H9 (cell line): ENCODE measurements around the gene CEP152. TPM values are rescaled to one million over a fixed set of nuclear protein-coding genes. Genes with fewer than 3 reads are reported as not detected.

Experiments used
- DNase-seq: peaks from one replicate; pipeline ENCODE4 v3.0.0-alpha.2; 2017
- H2AFZ ChIP-seq: one replicate; pipeline ENCODE4 v1.6.1; 2013; ENCODE audit warnings: mild to moderate bottlenecking, low read length, control low read depth, moderate library complexity
- H2AK5ac ChIP-seq: 2 replicates; pipeline ENCODE4 v1.6.1; 2013; ENCODE audit warnings: low read length, control low read depth, mixed read lengths; ENCODE audit not compliant: insufficient read length
- H2BK120ac ChIP-seq: one replicate; pipeline ENCODE4 v1.6.1; 2013; ENCODE audit warnings: low read depth, mild to moderate bottlenecking, low read length, control low read depth, inconsistent platforms; ENCODE audit not compliant: poor library complexity, severe bottlenecking
- H2BK12ac ChIP-seq: 2 replicates; pipeline ENCODE4 v1.6.1; 2013; ENCODE audit warnings: low read length, control low read depth, mixed read lengths, low read depth; ENCODE audit not compliant: insufficient read length
- H2BK15ac ChIP-seq: 2 replicates; pipeline ENCODE4 v1.6.1; 2013; ENCODE audit warnings: low read depth, low read length, control low read depth
- H2BK20ac ChIP-seq: one replicate; pipeline ENCODE4 v1.6.1; 2013; ENCODE audit warnings: low read depth, mild to moderate bottlenecking, low read length, control low read depth, inconsistent platforms; ENCODE audit not compliant: poor library complexity, severe bottlenecking
- H2BK5ac ChIP-seq: 2 replicates; pipeline ENCODE4 v1.6.1; 2013; ENCODE audit warnings: low read length, control low read depth, mixed read lengths; ENCODE audit not compliant: insufficient read length
- H3K14ac ChIP-seq: 2 replicates; pipeline ENCODE4 v1.6.1; 2013; ENCODE audit warnings: low read length, control low read depth; ENCODE audit not compliant: insufficient read depth
- H3K18ac ChIP-seq: 2 replicates; pipeline ENCODE4 v1.6.1; 2013; ENCODE audit warnings: low read depth, mild to moderate bottlenecking, mixed read lengths, low read length, control low read depth; ENCODE audit not compliant: insufficient read length
- H3K23ac ChIP-seq: 2 replicates; pipeline ENCODE4 v1.6.1; 2013; ENCODE audit warnings: low read length, control low read depth, mixed read lengths, low read depth; ENCODE audit not compliant: insufficient read length
- H3K23me2 ChIP-seq: 2 replicates; pipeline ENCODE4 v1.6.1; 2013; ENCODE audit warnings: low read depth, mild to moderate bottlenecking, mixed read lengths, low read length, control low read depth; ENCODE audit not compliant: insufficient read length, poor library complexity, severe bottlenecking
- H3K27ac ChIP-seq: 2 replicates; pipeline ENCODE4 v1.5.1; 2013; ENCODE audit warnings: low read length, control low read depth, mixed read lengths, low read depth; ENCODE audit not compliant: insufficient read length
- H3K27me3 ChIP-seq: 2 replicates; pipeline ENCODE4 v1.6.1; 2013; ENCODE audit warnings: low read length, control low read depth, inconsistent platforms; ENCODE audit not compliant: insufficient read depth
- H3K4ac ChIP-seq: 2 replicates; pipeline ENCODE4 v1.6.1; 2013; ENCODE audit warnings: low read depth, mild to moderate bottlenecking, control low read depth, inconsistent platforms, low read length, moderate library complexity
- H3K4me1 ChIP-seq: 2 replicates; pipeline ENCODE4 v1.6.1; 2013; ENCODE audit warnings: low read length, control low read depth, inconsistent platforms; ENCODE audit not compliant: insufficient read depth
- H3K4me2 ChIP-seq: 2 replicates; pipeline ENCODE4 v1.6.1; 2013; ENCODE audit warnings: low read length, control low read depth, mixed read lengths; ENCODE audit not compliant: insufficient read length, insufficient read depth
- H3K56ac ChIP-seq: 2 replicates; pipeline ENCODE4 v1.6.1; 2013; ENCODE audit warnings: low read depth, mild to moderate bottlenecking, mixed read lengths, low read length, control low read depth; ENCODE audit not compliant: insufficient read length
- H3K79me1 ChIP-seq: 2 replicates; pipeline ENCODE4 v1.6.1; 2013; ENCODE audit warnings: low read depth, mild to moderate bottlenecking, moderate library complexity, low read length, control low read depth, inconsistent platforms; ENCODE audit not compliant: insufficient read depth, poor library complexity, severe bottlenecking
- H3K79me2 ChIP-seq: 2 replicates; pipeline ENCODE4 v1.6.1; 2013; ENCODE audit warnings: low read length, control low read depth, inconsistent platforms; ENCODE audit not compliant: insufficient read depth
- H3K9ac ChIP-seq: 2 replicates; pipeline ENCODE4 v1.6.1; 2013; ENCODE audit warnings: low read length, control low read depth, mixed read lengths; ENCODE audit not compliant: insufficient read length; ENCODE audit errors: extremely low read depth
- H3K9me3 ChIP-seq: one replicate; pipeline ENCODE4 v1.6.1; 2013; ENCODE audit warnings: low read depth, low read length, inconsistent platforms; ENCODE audit not compliant: control insufficient read depth
- H3T11ph ChIP-seq: one replicate; pipeline ENCODE4 v1.6.1; 2013; ENCODE audit warnings: mild to moderate bottlenecking, low read length, control low read depth, inconsistent platforms
- H4K20me1 ChIP-seq: one replicate; pipeline ENCODE4 v1.6.1; 2013; ENCODE audit not compliant: control insufficient read depth, insufficient read length, insufficient read depth
- H4K5ac ChIP-seq: 2 replicates; pipeline ENCODE4 v1.6.1; 2013; ENCODE audit warnings: low read depth, mild to moderate bottlenecking, mixed read lengths, low read length, control low read depth; ENCODE audit not compliant: insufficient read length
- H4K8ac ChIP-seq: replicated peaks from 2 replicates; pipeline ENCODE4 v1.6.1; 2013; ENCODE audit warnings: low read length, control low read depth, mixed read lengths, low read depth; ENCODE audit not compliant: insufficient read length
- H4K91ac ChIP-seq: 2 replicates; pipeline ENCODE4 v1.6.1; 2013; ENCODE audit warnings: low read depth, mild to moderate bottlenecking, moderate library complexity, mixed read lengths, low read length, control low read depth; ENCODE audit not compliant: insufficient read length
- H3K27ac Mint-ChIP-seq, 3 experiments: 2 replicates in 2 of 3; 3 replicates in 1 of 3; pipeline ENCODE4 v1.8.0; 2020 to 2021; ENCODE audit warnings: mixed read lengths in 3 of 3, mild to moderate bottlenecking in 1 of 3, moderate library complexity in 1 of 3
- H3K27me3 Mint-ChIP-seq: 2 replicates; pipeline ENCODE4 v1.8.0; 2021; ENCODE audit warnings: low read depth, mild to moderate bottlenecking, moderate library complexity, mixed read lengths
- H3K36me3 Mint-ChIP-seq, 3 experiments: 2 replicates in 2 of 3; 3 replicates in 1 of 3; pipeline ENCODE4 v1.8.0; 2020 to 2021; ENCODE audit warnings: low read depth in 3 of 3, mixed read lengths in 3 of 3; ENCODE audit not compliant: insufficient read depth in 1 of 3
- H3K4me1 Mint-ChIP-seq, 2 experiments: 2 replicates each; pipeline ENCODE4 v1.8.0; 2020; ENCODE audit warnings: mixed read lengths in 2 of 2
- H3K4me3 Mint-ChIP-seq, 2 experiments: 2 replicates in 1 of 2; 3 replicates in 1 of 2; pipeline ENCODE4 v1.8.0; 2020 to 2021; ENCODE audit warnings: mild to moderate bottlenecking in 2 of 2, mixed read lengths in 2 of 2, moderate library complexity in 1 of 2
- H3K9me3 Mint-ChIP-seq, 2 experiments: 2 replicates in 1 of 2; 3 replicates in 1 of 2; pipeline ENCODE4 v1.8.0; 2020; ENCODE audit warnings: mild to moderate bottlenecking in 2 of 2, mixed read lengths in 2 of 2, moderate library complexity in 1 of 2
- CTCF ChIP-seq: fragments of 200-600 bp; sonication (generic); conservative IDR thresholded peaks from 3 replicates; pipeline ENCODE4 v1.8.0; 2021; ENCODE audit warnings: antibody characterized with exemption, mild to moderate bottlenecking
- WGBS: extraction: QIAGEN DNeasy Blood & Tissue Kit; methylation state at CpG from one replicate; pipeline ENCODE4 v1.1.7; 2013; ENCODE audit warnings: missing lambda C conversion rate, low lambda C conversion rate, mixed read lengths; ENCODE audit not compliant: insufficient read length; ENCODE audit errors: extremely low coverage; 5-methylcytosine and 5-hydroxymethylcytosine counted together
- total RNA-seq: library from RNA; stranded (reverse); gene quantifications from 2 replicates; pipeline ENCODE4 v1.2.1, GENCODE V29; 2021

The CEP152 gene
- total RNA-seq, 1 experiment from 2014 or later: 10.9 TPM

GRCh38 chr15:48834756-48835155 is 23.9 kb upstream of the CEP152 start:
- Histone ChIP-seq H3K23me2 (no peaks in the 10 kb centered on the region), H4K91ac (no peak overlapping the region), H2BK12ac (no peak overlapping the region), H3K23ac (no peak overlapping the region), H3K9ac (no peak overlapping the region), H3K18ac (no peak overlapping the region), H2BK20ac (no peak overlapping the region), H2AFZ (no peak overlapping the region), H3K79me2 (no peaks in the 10 kb centered on the region), H3K27ac (no peak overlapping the region), H4K8ac (no peak overlapping the region), H3K14ac (no peak overlapping the region), H3K4me1 (no peaks in the 10 kb centered on the region), H2BK5ac (no peak overlapping the region), H3K79me1 (no peaks in the 10 kb centered on the region), H3K4ac (no peak overlapping the region), H4K20me1 (no peaks in the 10 kb centered on the region), H3K27me3 (no peaks in the 10 kb centered on the region), H3K56ac (no peak overlapping the region), H2BK120ac (no peak overlapping the region), H3K9me3 (no peaks in the 10 kb centered on the region), H3K4me2 (no peak overlapping the region), H2BK15ac (no peak overlapping the region), H4K5ac (no peak overlapping the region), H2AK5ac (no peak overlapping the region), H3T11ph (no peak overlapping the region)
- Mint-ChIP-seq H3K4me1 (0 out of 4 replicates have a peak, but pooled peaks cover 0 to 3% of the 10 kb centered on the region in 2 experiments), H3K9me3 (no peaks in the 10 kb centered on the region), H3K4me3 (no peak overlapping the region), H3K36me3 (no peaks in the 10 kb centered on the region), H3K27ac (no peak overlapping the region), H3K27me3 (no peaks in the 10 kb centered on the region; the same call in 1 of the 2 replicates)
- no CpG with 5 or more reads among the region's 5 CpGs for WGBS
- no peak for DNase-seq
- no peak for TF ChIP-seq CTCF
